Mucosa of descending colon (tissue), 3 donors: ENCODE measurements around the gene RIN2. TPM values are rescaled to one million over a fixed set of nuclear protein-coding genes. Genes with fewer than 3 reads are reported as not detected.

Experiments used
- ATAC-seq: fragments of 200-7000 bp; cut with Tn5 transposase; one replicate; pipeline ENCODE4 v1.9.1; 2020; ENCODE audit warnings: mild to moderate bottlenecking, moderate library complexity
- DNase-seq, 3 donors: peaks; one replicate each; pipeline ENCODE4 v3.0.0-alpha.2; 2020
- H3K36me3 ChIP-seq: fragments of 200-600 bp; one replicate; pipeline ENCODE4 v1.8.0; 2021; ENCODE audit warnings: low read depth, mild to moderate bottlenecking
- H3K4me1 ChIP-seq: fragments of 200-600 bp; one replicate; pipeline ENCODE4 v1.8.0; 2021; ENCODE audit warnings: low read depth, mild to moderate bottlenecking
- H3K4me3 ChIP-seq: fragments of 200-600 bp; one replicate; pipeline ENCODE4 v1.8.0; 2021; ENCODE audit warnings: mild to moderate bottlenecking
- H3K9me3 ChIP-seq: fragments of 200-600 bp; one replicate; pipeline ENCODE4 v1.8.0; 2021; ENCODE audit warnings: mild to moderate bottlenecking
- intact Hi-C, 2 donors: fragments of 100-400 bp; cut with DNase I in 1 of 2; cut with micrococcal nuclease in 1 of 2; formaldehyde crosslinking; loops; one replicate each; pipeline versions ENCODE4 v1.11.0 to v1.11.1; 2022; cut with DNase I, micrococcal nuclease
- total RNA-seq, 3 donors: library from RNA; stranded (reverse); fragmentation: NEBNext Ultra II Directional in 2 of 3; extraction: Animal tissue kit (Norgen Biotek cat#: 25700) in 2 of 3; gene quantifications; one replicate each; pipeline versions ENCODE4 v1.2.1 to v1.2.4, GENCODE V29; 2021 to 2023
- TF ChIP-seq, protein P1 (sequence below): fragments of 200-600 bp; IDR thresholded peaks from one replicate; pipeline ENCODE4 v1.8.0; 2022; ENCODE audit warnings: antibody characterized with exemption, mild to moderate bottlenecking
- donor health status: DM: no; HTN: no; CAD: no; lungs with moderate emphysema.
- donor health status: DM: no; HTN: no; CAD: no.
- donor health status: DM: no; HTN: yes; CAD: no.

Gene RIN2
- total RNA-seq, 3 donors from 2014 or later, result 73.1 to 127 (median 73.9) TPM

DNA sequence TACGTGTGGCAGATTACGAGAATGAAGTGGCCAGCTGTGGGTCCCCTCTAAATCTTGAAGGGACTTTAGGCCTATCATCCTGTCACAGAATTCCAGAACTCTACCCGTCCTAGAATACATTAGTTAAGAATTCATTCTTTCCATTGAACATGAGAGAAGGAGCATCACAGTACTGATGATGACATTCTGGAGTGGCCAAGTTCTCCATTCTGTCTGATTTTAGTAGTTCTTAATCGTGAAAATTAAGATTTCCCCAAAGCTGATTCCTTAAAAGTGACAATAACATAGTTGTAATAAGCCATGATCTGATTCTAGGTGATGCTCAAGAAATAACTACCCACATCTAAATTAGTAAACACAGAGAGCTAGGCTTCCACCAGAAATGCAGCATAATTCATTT lies 35.0 kb upstream of the RIN2 start:
- TF ChIP-seq, protein P1, sequence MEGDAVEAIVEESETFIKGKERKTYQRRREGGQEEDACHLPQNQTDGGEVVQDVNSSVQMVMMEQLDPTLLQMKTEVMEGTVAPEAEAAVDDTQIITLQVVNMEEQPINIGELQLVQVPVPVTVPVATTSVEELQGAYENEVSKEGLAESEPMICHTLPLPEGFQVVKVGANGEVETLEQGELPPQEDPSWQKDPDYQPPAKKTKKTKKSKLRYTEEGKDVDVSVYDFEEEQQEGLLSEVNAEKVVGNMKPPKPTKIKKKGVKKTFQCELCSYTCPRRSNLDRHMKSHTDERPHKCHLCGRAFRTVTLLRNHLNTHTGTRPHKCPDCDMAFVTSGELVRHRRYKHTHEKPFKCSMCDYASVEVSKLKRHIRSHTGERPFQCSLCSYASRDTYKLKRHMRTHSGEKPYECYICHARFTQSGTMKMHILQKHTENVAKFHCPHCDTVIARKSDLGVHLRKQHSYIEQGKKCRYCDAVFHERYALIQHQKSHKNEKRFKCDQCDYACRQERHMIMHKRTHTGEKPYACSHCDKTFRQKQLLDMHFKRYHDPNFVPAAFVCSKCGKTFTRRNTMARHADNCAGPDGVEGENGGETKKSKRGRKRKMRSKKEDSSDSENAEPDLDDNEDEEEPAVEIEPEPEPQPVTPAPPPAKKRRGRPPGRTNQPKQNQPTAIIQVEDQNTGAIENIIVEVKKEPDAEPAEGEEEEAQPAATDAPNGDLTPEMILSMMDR, result no peak
- ATAC-seq, result no peak
- DNase-seq, result no peak
- no peaks in the 10 kb centered on the region for H3K4me1 ChIP-seq
- intact Hi-C loops, result no loop called here
- no peaks in the 10 kb centered on the region for H3K9me3 ChIP-seq
- H3K4me3 ChIP-seq, result no peak overlapping the region
- H3K36me3 ChIP-seq, result no peaks in the 10 kb centered on the region

DNA sequence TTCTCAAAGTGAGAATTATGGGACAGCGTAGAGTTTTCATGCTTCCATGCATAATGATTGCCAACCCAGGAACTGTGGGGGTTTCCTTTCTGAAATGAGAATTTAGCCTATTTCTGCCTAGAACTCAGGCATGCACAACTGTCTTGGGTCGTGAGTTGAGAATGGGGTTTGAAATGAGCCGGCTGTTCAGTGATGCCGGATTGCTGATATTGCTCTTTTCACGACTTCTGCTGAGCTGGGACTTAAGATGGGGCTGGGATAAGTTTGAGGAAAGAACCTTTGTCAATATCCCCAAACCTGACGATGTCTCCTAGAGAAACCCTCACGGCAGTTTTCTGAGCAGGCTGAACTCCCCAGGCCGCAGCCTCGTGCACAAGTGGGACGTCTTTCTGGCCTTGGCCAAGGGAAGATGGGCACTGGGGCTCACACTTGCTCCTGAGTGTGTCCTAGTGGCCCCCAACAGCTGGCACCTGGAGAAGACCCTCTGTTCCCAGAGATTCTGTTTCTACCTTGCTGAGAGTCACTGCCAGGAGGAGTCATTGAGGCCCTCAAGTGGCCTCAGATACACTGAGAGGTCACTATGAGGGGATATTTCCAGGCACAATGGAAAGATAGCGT lies 34.1 kb upstream of the RIN2 start:
- Histone ChIP-seq H3K9me3 (no peaks in the 10 kb centered on the region), H3K4me3 (no peak overlapping the region), H3K36me3 (no peaks in the 10 kb centered on the region), H3K4me1 (no peaks in the 10 kb centered on the region)
- ATAC-seq, result no peak
- DNase-seq, result no peak
- TF ChIP-seq, protein P1, result no peak
- intact Hi-C loops, result no loop called here

GRCh38 chr20:19725373-19725772 lies 32.7 kb upstream of the RIN2 start:
- intact Hi-C loops, result no loop called here
- no peak for DNase-seq
- H3K36me3 ChIP-seq, result no peaks in the 10 kb centered on the region
- TF ChIP-seq, protein P1, result no peak
- H3K4me1 ChIP-seq, result no peaks in the 10 kb centered on the region
- no peak overlapping the region for H3K4me3 ChIP-seq
- no peak for ATAC-seq
- no peaks in the 10 kb centered on the region for H3K9me3 ChIP-seq

DNA sequence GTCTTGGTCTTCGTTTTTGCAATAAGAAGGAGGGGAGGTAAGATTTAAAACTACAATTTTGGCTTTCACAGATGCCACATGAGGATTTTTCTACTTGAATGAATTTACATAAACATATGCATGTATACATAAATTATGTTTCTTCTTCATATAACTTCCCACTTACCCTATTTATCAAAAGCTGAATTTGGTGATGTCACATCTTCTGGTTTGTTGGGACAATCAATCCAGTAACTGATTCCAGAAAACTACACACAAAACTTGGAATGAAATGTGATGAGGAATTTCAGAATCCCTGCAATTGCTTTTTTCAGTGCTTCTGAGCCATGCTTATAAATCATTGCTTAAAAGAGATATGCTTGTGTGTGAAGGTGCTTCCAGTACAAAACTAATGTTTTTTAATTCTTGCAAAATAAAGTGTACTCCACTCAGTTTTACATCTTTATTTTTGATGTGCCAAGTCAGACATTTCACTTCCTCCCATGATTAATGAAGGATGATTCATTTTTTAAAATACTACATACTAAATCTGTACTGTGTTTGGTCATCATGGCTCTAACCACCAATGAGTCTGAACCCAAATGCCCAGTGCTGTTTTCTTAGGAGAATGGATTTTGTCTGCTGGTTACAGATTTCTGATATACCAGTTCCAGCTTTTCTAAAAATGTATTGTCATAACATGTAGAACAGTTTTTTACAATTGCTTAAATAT lies 32.1 kb upstream of the RIN2 start:
- Histone ChIP-seq H3K4me1 (no peaks in the 10 kb centered on the region), H3K4me3 (no peak overlapping the region), H3K9me3 (no peaks in the 10 kb centered on the region), H3K36me3 (no peaks in the 10 kb centered on the region)
- DNase-seq (no peak), ATAC-seq (no peak)
- TF ChIP-seq, protein P1, result no peak
- intact Hi-C loops, result no loop called here

GRCh38 chr20:19727251-19727847 lies 30.7 kb upstream of the RIN2 start:
- TF ChIP-seq, protein P1, result no peak
- H3K9me3 ChIP-seq, result no peaks in the 10 kb centered on the region
- intact Hi-C loops, result no loop called here
- H3K4me1 ChIP-seq, result no peaks in the 10 kb centered on the region
- no peaks in the 10 kb centered on the region for H3K36me3 ChIP-seq
- no peak overlapping the region for H3K4me3 ChIP-seq
- DNase-seq (no peak), ATAC-seq (no peak)
